ENCODE results near the gene APOB. TPM values are rescaled to one million over a fixed set of nuclear protein-coding genes. Genes with fewer than 3 reads are reported as not detected.

APOB gene
- total RNA-seq, 1 experiment from 2014 or later: not detected

DNA sequence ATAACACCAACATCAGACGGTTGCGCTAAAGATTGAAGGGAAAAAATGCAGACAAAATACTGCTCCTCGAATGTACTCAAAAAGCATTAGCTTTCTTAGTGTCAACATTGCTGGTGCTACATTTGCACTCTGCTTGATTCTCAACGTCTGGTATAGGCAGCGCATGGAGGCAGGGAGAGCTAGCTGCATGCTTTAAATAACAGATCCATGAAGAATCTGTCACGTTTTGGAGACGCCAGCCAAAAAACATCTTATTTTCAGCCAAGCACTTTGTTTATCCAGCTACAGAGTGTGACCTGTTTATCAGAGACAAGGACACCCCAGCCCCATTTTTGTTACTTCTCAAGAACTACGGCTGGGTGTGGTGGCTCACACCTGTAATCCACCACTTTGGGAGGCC is 59.5 kb downstream of the APOB start:
- DNase-seq (no peak), ATAC-seq (no peak)
- Histone ChIP-seq H3K27me3 (ENCODE audit: low read length) (peaks cover 9% of the 10 kb centered on the region), H4K20me1 (ENCODE audit: low read length) (no peaks in the 10 kb centered on the region), H2AFZ (ENCODE audit: low read length) (no peak overlapping the region), H3K4me1 (ENCODE audit: insufficient read depth, low read length) (no peaks in the 10 kb centered on the region), H3K9ac (ENCODE audit: low read length) (no peak overlapping the region), H3K36me3 (ENCODE audit: low read depth, low read length) (no peaks in the 10 kb centered on the region), H3K9me2 (replicated peaks; ENCODE audit: low read length) (no peaks in the 10 kb centered on the region), H3K4me3 (ENCODE audit: low read length) (no peak overlapping the region), H3K27ac (ENCODE audit: low read length) (no peak overlapping the region), H3K79me2 (ENCODE audit: low read length) (no peaks in the 10 kb centered on the region), H3K4me2 (ENCODE audit: low read length) (no peak overlapping the region), H3F3A (ENCODE audit: low read length, unreplicated experiment) (no peaks in the 10 kb centered on the region), H3K9me3 (ENCODE audit: low read length) (no peaks in the 10 kb centered on the region)
- BruUV-seq (replicated peaks): no TSS peak
- TF ChIP-seq EZH2phosphoT487 (IDR thresholded peaks at IDR 0.05; ENCODE audit: borderline replicate concordance, low read length): no peak
- TF ChIP-seq, protein P1, sequence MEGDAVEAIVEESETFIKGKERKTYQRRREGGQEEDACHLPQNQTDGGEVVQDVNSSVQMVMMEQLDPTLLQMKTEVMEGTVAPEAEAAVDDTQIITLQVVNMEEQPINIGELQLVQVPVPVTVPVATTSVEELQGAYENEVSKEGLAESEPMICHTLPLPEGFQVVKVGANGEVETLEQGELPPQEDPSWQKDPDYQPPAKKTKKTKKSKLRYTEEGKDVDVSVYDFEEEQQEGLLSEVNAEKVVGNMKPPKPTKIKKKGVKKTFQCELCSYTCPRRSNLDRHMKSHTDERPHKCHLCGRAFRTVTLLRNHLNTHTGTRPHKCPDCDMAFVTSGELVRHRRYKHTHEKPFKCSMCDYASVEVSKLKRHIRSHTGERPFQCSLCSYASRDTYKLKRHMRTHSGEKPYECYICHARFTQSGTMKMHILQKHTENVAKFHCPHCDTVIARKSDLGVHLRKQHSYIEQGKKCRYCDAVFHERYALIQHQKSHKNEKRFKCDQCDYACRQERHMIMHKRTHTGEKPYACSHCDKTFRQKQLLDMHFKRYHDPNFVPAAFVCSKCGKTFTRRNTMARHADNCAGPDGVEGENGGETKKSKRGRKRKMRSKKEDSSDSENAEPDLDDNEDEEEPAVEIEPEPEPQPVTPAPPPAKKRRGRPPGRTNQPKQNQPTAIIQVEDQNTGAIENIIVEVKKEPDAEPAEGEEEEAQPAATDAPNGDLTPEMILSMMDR (conservative IDR thresholded peaks at IDR 0.05; ENCODE audit: low read depth, low read length): no peak
- no peak for TF ChIP-seq EZH2 (IDR thresholded peaks at IDR 0.05; ENCODE audit: low read length, unreplicated experiment)
- ChIA-PET CTCF (no interaction called here), POLR2A (ENCODE audit: unreplicated experiment) (no interaction called here)
- intact Hi-C loops (cut with micrococcal nuclease): no loop called here

DNA sequence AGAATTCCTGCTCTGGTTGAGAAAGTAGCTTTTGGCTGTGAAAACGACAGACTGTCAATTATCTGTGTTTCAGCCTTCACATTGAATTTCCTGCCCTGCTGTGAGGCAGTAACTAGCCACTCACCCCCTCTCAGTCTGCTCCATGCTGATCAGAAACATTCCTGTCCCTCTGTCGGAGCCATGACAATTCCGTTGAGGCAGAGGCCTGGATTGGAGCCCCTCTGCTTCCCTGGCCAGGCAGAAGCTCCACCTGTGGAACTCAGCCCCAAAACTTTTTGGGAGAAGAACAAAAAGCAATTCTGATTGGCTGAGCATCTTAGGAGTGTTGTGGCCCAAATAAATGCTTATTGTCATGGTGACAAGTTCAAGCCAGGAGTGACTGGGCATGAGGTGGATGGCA is 60.0 kb downstream of the APOB start:
- DNase-seq (no peak), ATAC-seq (no peak)
- no TSS peak for BruUV-seq (replicated peaks)
- POLR2A ChIA-PET (ENCODE audit: unreplicated experiment): no interaction called here
- Histone ChIP-seq H3K36me3 (ENCODE audit: low read depth, low read length) (no peaks in the 10 kb centered on the region), H4K20me1 (ENCODE audit: low read length) (no peaks in the 10 kb centered on the region), H3K4me3 (ENCODE audit: low read length) (no peak overlapping the region), H2AFZ (ENCODE audit: low read length) (no peak overlapping the region), H3F3A (ENCODE audit: low read length, unreplicated experiment) (no peaks in the 10 kb centered on the region), H3K27ac (ENCODE audit: low read length) (no peak overlapping the region), H3K4me1 (ENCODE audit: insufficient read depth, low read length) (no peaks in the 10 kb centered on the region), H3K9me2 (replicated peaks; ENCODE audit: low read length) (no peaks in the 10 kb centered on the region), H3K9me3 (ENCODE audit: low read length) (no peaks in the 10 kb centered on the region), H3K9ac (ENCODE audit: low read length) (no peak overlapping the region), H3K27me3 (ENCODE audit: low read length) (peaks cover 3% of the 10 kb centered on the region), H3K79me2 (ENCODE audit: low read length) (no peaks in the 10 kb centered on the region), H3K4me2 (ENCODE audit: low read length) (no peak overlapping the region)
- TF ChIP-seq EZH2phosphoT487 (IDR thresholded peaks at IDR 0.05; ENCODE audit: borderline replicate concordance, low read length): no peak
- TF ChIP-seq, protein P1 (conservative IDR thresholded peaks at IDR 0.05; ENCODE audit: low read depth, low read length): no peak
- TF ChIP-seq EZH2 (IDR thresholded peaks at IDR 0.05; ENCODE audit: low read length, unreplicated experiment): no peak
- intact Hi-C loops (cut with micrococcal nuclease): no loop called here
- CTCF ChIA-PET: no interaction called here

DNA sequence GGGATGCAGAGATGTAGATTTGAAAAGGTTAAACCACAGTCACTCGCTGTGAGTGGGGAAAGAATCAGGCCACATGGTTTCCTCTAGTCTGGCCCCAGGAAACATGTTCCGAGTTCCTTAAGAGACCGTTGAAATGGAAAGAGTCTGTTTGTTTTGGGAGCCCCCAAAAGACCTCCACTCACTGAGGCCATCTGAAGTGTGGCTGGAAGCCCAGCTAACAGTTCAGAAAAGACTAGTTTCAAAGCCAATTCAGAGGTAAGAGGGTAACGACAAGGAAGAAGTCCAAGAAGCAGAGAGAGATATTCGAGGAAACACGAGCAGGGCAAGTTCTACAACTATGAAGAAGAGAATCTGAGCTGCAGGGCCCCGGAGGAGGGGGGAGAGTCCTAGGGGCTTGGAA is 61.0 kb downstream of the APOB start:
- Histone ChIP-seq H3F3A (ENCODE audit: low read length, unreplicated experiment) (no peaks in the 10 kb centered on the region), H3K27ac (ENCODE audit: low read length) (no peak overlapping the region), H3K4me1 (ENCODE audit: insufficient read depth, low read length) (no peaks in the 10 kb centered on the region), H3K9me3 (ENCODE audit: low read length) (no peaks in the 10 kb centered on the region), H3K9me2 (replicated peaks; ENCODE audit: low read length) (no peaks in the 10 kb centered on the region), H3K4me2 (ENCODE audit: low read length) (no peak overlapping the region), H3K79me2 (ENCODE audit: low read length) (no peaks in the 10 kb centered on the region), H4K20me1 (ENCODE audit: low read length) (no peaks in the 10 kb centered on the region), H3K27me3 (ENCODE audit: low read length) (no peaks in the 10 kb centered on the region; the same call in none of the 2 replicates), H3K4me3 (ENCODE audit: low read length) (no peak overlapping the region), H2AFZ (ENCODE audit: low read length) (no peak overlapping the region), H3K9ac (ENCODE audit: low read length) (no peak overlapping the region), H3K36me3 (ENCODE audit: low read depth, low read length) (no peaks in the 10 kb centered on the region)
- POLR2A ChIA-PET (ENCODE audit: unreplicated experiment): no interaction called here
- CTCF ChIA-PET: no interaction called here
- no peak for TF ChIP-seq EZH2 (IDR thresholded peaks at IDR 0.05; ENCODE audit: low read length, unreplicated experiment)
- no peak for TF ChIP-seq EZH2phosphoT487 (IDR thresholded peaks at IDR 0.05; ENCODE audit: borderline replicate concordance, low read length)
- TF ChIP-seq, protein P1 (conservative IDR thresholded peaks at IDR 0.05; ENCODE audit: low read depth, low read length): no peak
- BruUV-seq (replicated peaks): no TSS peak
- ATAC-seq (no peak), DNase-seq (no peak)
- intact Hi-C loops (cut with micrococcal nuclease): no loop called here

Measured in PC-3 (cell line).